GM03348 (cell line): ENCODE measurements around the gene MAP3K9.

Experiments
- DNase-seq: peaks from one replicate; pipeline ENCODE4 v3.0.0; 2012; ENCODE audit warnings: low spot score

Gene MAP3K9

GRCh38 chr14:70788898-70789297 lies 20.4 kb downstream of the MAP3K9 start:
- no peak for DNase-seq

GRCh38 chr14:70785556-70785955 lies 23.8 kb downstream of the MAP3K9 start:
- DNase-seq: no peak

- DNase-seq: no peak
Observed at GRCh38 chr14:70784886-70785285, 24.4 kb downstream of the MAP3K9 start.

GRCh38 chr14:70782361-70782760 lies 27.0 kb downstream of the MAP3K9 start:
- DNase-seq: no peak

GRCh38 chr14:70780396-70781075 lies 28.8 kb downstream of the MAP3K9 start:
- no peak for DNase-seq

- DNase-seq: no peak
Observed at GRCh38 chr14:70779667-70780066, 29.6 kb downstream of the MAP3K9 start.

- DNase-seq: no peak
Observed at GRCh38 chr14:70776197-70776596, 33.1 kb downstream of the MAP3K9 start.

GRCh38 chr14:70773182-70773862 lies 36.0 kb downstream of the MAP3K9 start:
- no peak for DNase-seq

- DNase-seq: no peak
Observed at GRCh38 chr14:70771781-70772212, 37.5 kb downstream of the MAP3K9 start.

- DNase-seq: no peak
Observed at GRCh38 chr14:70770490-70770889, 38.8 kb downstream of the MAP3K9 start.

- no peak for DNase-seq
Observed at GRCh38 chr14:70759398-70759797, 49.9 kb downstream of the MAP3K9 start.

GRCh38 chr14:70755655-70756054 lies 53.7 kb downstream of the MAP3K9 start:
- no peak for DNase-seq

GRCh38 chr14:70754991-70755390 lies 54.3 kb downstream of the MAP3K9 start:
- DNase-seq: no peak

GRCh38 chr14:70753518-70753953 lies 55.8 kb downstream of the MAP3K9 start:
- no peak for DNase-seq

GRCh38 chr14:70748422-70748821 lies 60.9 kb downstream of the MAP3K9 start:
- no peak for DNase-seq

GRCh38 chr14:70744641-70745040 lies 64.7 kb downstream of the MAP3K9 start:
- DNase-seq: no peak

- no peak for DNase-seq
Observed at GRCh38 chr14:70742316-70742715, 67.0 kb downstream of the MAP3K9 start.

- DNase-seq: no peak
Observed at GRCh38 chr14:70741482-70741881, 67.8 kb downstream of the MAP3K9 start.

- DNase-seq: no peak
Observed at GRCh38 chr14:70735043-70735442, 74.3 kb downstream of the MAP3K9 start.

- DNase-seq: no peak
Observed at GRCh38 chr14:70731447-70732239, 77.7 kb downstream of the MAP3K9 start.

GRCh38 chr14:70730393-70730792 lies 78.9 kb downstream of the MAP3K9 start:
- no peak for DNase-seq

GRCh38 chr14:70726651-70727375 lies 82.5 kb downstream of the MAP3K9 start:
- no peak for DNase-seq
